Kidney glomerular epithelial cell (primary cell): Measurements from ENCODE around the gene RAB22A.

Experiments
- DNase-seq: peaks from one replicate; lab custom pipeline; 2025; lab: John Stamatoyannopoulos, UW

RAB22A gene

DNA sequence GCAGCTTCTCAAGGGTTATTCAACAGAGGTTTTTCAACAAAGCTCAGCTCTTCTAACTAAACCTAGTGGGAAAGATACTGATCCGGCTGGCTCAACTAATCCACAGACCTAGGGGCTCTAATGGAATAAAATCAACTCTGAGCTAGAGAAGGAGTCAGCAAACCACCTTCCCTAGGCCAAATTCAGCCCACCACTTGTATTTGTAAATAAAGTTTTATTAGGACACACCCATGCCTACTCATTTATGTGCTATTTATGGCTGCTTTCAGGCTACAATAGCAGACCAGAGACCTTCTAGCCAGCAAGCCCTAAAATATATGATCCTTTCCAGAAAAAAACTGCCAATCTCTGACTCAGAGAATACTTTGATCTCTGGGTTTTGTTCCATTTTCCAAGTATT, 6.0 kb upstream of the RAB22A start:
- no peak for DNase-seq

DNA sequence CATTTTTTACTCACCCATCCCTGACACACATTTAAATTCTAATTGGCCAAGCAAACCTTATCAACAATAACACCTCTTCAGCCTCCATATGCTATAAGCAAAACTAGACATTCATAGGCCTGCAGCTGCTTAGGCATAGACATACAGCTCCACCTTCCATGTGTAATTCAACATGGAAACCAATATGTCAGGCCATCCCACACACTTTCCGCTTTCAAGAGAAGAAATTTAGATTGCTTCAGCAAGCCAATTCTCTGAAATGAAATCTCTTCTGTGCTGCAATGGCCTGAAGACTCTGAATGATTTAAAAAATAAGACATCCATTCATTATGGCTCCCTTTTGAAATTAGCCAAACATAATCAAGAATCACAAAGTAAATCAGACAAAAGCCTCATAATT, 4.5 kb upstream of the RAB22A start:
- no peak for DNase-seq

DNA sequence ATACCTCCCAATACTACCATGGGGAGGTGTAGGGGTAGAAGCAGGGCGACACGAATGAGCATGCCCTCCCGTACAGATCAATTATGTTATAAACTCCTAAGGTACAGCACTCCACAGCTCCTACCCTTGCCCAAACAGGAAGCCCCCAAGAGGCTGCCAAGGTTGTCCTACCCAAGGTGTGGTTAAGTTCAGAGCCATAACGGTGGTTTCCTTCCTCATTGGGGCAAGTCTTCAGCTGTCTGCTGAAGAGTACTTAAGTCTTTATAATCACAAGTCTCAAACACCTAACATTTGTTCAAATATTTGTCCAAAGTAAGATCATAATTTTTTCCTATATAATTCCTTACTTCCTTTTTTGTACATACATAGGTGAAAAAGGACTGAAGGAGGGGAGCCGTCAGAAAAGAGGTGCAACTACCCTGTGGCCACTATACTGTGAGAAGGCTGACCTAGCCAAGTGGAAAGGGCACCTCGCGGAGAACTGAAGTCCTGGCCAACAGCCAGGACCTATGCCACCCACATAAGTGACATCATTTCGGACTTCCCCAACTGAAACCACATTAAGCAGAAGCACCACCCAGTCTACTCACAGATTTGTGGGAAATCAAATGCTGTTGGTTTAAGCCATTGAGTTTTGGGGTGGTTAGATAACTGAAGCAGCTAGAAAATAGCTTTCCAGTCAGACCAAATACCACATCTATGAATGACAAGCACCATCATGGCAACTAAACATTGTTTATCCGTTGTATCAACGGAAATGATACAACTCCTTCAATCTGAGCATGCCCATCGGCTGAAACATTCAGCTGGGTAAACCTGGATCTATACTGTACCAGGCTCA, 2.9 kb upstream of the RAB22A start:
- DNase-seq, result peak; percentile 95

DNA sequence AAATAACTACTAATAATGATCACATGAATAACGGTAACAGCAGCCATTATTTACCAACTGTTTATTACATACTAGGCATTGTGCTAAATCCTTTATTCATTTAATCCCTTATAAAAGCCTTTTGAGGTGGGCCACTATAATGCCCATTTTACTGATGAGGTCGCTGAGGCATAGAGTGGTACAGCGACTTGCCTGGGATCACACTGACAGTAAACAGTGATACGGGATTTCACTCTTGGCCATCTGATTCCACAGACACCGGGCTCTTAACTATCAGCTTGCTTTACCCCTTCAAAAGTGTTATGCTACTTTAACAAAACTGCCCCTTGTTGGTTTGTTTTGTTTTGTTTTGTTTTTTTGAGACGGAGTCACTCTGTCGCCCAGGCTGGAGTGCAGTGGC, 2.2 kb upstream of the RAB22A start:
- no peak for DNase-seq

DNA sequence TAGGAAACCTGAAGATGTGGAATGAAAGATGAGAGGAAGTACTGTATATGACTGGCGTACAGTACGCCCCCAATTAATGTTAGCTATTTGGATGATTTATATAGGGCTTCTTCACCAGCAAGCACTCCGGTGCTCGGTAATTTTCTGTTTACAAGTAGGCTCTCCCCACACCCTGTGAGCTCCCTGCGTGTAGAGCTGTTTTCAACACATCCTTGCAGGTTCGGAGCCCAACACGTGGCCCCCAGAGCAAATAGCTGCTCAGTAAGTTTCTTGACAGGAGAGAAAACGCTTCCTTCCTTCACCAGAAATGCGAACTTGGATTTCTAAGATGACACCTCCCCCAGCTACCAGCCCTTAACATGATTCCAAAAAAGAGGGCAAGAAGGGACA, 1.2 kb upstream of the RAB22A start:
- no peak for DNase-seq

DNA sequence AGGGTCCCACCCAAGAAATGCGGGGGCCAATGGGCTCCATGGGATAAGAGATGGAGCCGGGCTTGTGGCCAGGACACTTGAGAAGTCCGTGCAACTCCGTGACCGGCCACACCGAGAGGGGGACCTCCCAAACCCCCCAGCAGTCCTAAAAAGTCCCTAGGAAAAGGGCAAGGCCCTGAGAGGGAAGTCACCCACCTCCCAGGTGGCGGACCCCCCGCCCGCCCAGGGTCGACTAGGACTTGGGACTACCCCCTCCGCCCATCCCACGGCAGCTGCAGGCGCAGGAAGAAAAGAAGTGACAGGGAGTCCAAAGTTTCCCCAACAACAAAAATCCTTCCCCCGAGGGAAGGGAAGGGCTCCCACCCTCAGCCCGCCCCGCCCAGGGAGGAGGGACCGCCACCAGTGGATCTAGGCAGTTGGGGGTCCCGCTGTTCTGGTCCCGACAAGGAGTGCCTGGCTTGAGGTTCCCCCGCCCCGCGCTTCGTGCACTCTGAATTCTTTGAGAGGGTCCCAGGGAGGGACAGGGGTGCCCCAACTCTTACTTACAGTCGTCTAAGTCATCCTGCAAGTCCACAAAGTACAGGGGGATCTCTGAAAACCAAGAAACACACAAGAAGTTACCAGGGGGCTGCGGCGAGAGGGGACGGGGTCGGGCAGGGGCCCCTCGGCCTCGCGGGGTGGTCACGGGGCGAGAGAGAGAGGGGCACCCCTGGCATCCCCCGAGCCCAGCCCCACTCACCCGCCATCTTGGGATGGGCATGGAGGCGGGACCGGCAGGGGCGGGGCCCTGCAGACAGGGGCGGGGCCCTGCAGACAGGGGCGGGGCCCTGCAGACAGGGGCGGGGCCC, 611 bp upstream of the RAB22A start:
- no peak for DNase-seq

DNA sequence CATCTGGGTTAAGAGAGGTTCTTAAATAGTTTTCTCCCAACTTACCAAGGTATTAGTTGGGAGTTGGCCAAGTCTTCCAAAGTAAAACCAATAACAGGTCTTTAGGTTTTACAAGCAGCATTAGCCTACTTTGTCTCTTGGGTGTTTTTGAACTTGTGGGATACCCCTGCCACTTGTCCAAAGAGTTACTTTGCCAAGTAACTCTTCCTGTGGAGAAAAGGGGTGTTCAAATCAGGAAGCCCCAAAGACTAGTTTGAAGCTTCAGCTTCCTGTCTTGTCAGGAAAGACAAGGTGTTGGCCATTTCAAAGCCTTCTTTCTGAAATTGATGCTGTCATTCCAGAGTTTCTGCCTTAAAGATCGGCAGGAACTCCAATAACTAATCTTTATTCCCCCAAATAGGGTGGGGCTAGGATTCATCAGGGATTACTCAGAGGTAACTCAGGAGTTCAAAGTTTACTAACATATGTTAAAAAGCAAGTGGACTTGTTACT, 822 bp downstream of the RAB22A start:
- DNase-seq, result peak; percentile 14

DNA sequence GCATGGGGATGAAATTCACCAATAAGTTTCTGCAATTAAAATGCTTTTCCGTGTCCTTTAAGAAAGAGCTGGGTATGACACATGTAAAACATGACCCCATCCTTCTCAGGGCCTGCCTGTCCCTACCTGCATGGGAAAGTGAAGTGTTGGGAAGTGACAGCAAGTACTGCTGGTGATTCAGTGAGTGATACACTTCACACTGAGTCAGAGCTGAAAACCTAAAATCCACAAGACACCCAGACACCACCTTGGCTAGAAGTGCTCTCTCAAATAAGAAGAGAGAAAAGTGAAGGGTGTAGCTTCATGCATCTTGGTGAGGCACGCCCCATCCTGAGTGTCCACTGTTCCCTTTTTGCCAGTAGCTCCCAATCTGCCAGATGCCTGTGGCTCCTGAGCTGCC, 3.3 kb downstream of the RAB22A start:
- DNase-seq, result no peak

DNA sequence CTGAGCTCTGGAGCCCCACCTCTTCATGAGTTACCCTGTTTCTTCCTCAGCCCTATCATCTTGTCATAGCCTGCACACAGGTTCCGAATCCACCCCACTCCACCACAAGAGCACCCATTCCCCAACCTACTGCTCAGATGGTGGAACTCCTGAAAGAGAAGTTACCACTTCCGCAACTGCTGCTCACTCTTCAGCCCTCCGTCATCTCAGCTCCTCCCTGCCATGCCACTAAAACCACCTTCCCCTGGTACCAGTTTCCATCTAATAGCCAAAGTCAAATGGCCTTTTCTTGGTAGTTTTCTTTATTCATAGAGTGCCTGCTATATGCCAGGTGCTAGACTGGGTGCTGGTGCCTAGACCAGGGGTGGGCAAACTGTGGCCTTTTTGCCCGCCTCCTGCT, 3.9 kb downstream of the RAB22A start:
- DNase-seq, result no peak

DNA sequence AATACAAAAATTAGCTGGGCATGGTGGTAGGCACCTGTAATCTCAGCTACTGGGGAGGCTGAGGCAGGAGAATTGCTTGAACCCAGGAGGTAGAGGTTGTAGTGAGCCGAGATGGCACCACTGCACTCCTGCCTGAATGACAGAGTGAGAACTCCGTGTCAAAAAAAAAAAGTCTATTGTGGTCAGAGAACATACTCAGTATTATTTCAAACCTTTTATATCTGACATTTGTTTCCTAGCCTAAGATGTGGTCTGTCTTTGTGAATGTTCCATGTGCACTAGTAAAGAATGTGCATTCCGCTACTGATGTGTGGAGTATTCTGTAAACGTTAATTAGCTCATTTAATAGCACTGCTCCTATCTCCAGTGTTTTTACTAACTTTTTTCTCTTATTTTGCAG, 11.7 kb downstream of the RAB22A start:
- no peak for DNase-seq

DNA sequence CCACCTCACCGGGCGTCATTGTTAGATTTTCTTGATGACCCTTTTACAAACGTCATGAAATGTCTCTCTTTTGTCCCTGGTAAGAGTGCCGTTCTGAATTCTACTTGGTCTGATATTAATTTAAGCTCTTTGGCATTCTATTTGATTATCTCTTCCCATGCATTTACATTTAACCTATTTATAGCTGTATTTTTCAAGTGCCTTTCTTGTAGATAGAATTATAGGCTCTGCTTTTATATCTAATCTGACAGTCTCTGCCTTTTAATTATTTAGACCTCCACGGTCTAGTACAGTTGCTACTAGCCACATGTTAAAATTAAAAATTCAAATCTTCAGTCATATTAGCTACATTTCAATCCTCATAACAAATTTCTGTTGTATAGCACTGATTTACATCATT, 12.6 kb downstream of the RAB22A start:
- no peak for DNase-seq

DNA sequence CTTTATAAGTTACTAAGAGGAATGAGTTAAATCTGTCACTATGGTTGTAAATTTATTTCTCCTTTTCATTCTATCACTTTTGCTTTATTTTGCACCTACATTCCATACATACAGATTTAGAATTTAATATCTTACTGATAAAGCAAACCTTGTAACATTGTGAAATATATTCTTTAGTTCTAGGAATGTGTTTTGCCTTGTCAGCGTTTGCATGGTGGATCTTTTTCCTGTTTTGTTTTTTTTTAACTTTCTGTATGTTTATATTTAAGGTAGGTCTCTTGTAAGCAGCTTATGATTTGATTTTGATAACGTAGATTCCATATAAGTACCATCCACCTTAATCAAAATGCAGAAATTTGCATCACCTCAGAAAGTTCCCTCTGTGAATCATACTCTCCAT, 16.4 kb downstream of the RAB22A start:
- no peak for DNase-seq

DNA sequence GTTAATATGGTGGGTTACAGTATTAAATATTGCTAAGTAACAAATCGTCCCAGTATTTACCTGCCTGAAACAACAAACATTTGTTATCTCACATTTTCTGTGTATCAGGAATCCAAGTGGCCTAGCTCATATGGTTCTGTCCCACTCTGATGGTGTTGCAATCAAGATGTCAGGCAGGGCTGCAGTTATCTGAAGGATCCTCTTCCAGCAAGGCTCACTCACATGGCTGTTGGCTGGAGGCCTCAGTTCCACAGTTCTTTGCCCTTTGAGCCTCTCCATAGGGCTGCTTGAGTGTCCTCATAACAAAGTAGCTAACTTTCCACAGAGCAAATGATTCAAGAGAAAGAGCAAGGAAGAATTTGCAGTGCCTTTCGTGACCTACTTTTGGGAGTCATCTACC, 17.7 kb downstream of the RAB22A start:
- no peak for DNase-seq

DNA sequence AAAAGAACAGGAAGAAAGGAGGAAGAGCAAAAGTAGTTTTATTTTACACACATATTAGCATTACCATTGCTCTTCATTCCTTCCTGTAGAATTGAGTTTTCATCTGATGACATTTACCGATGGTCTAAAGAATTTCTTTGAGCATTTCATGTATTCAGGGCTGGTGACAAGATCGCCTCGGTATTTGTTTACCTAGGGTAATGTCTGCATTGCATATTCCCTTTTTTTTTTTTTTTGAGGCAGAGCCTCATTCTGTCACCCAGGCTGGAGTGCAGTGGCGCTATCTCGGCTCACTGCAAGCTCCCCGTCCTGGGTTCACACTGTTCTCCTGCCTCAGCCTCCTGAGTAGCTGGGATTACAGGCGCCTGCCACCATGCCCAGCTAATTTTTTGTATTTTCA, 19.3 kb downstream of the RAB22A start:
- no peak for DNase-seq

DNA sequence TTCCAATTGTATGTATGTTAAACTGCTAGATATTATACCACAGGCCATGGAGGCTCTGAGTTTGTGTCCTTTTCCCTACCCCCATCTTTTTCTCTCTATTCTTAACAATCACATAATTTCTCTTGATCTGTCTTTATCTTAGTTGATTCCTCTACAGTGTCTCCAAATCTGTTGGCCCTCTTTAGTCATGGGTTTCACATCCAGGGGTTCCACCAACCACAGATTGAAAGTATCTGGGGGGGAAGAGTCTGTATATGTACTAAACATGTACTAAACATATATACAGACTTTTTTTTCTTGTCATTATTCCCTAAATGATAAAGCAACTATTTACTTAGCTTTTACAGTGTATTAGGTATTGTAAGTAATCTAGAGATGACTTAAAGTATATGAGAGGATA, 20.2 kb downstream of the RAB22A start:
- DNase-seq, result no peak

DNA sequence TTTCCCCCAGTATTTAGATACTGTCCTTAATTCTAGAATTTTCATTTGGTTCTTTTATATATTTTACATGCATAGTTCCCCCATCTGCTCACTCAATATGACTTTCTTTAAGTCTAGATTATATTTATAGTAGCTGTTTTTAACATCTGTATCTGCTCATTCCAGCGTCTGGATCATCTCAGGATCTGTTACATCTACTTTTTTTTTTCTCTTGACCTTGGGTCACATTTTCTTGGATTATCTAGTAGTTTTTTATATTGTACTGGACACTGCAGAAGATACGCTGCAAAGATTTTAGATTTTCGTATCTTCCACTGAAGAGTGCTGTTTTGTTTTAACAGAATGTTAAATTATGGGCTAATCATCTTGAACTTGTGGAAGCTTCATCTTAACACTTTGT, 20.7 kb downstream of the RAB22A start:
- DNase-seq, result no peak

DNA sequence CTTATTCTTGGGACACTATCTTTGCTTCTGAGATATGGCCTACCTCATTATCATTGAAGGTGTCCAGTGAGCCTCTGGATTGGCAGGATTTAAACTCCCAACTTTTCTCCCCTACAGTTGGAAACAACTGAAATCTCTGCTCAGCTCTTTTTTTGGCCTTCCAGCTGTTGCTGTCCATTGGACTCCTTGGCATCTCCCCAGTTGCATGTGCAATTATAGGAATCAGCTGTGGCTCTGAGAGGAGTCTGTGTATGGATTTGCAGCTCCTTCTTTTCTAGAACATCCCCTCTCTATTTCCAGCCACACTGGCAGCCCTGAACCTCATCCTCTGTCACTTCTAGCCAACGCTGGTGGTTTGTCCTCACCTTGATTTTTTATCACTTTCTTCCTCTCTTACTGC, 21.2 kb downstream of the RAB22A start:
- DNase-seq, result no peak

DNA sequence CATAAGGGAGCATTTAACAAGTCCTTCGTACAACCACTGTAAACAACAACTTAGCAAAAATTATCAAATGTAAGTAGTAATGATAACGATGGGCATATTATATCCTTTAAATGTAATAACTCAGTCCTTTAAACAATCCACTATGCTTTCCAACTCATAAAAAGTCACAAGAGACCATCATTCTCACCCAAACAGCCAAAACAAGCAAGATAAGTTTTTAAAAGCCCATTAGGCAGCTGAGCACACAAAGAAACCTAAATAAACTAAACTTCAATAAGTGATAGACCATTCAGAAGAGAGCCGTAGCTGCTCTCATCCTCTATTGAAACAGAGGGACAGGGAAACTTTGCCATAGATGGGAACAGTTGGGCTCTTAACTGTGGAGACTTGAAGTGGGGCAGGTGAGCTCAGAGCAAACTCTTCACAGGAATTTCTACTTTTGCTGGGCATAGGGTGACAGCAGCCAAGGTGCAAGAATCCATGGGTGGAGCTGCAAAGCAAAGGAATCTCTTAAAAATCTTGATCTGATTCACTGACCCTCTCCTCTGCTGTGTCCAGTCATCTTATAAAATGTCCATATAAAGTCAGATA, 22.5 kb downstream of the RAB22A start:
- no peak for DNase-seq

DNA sequence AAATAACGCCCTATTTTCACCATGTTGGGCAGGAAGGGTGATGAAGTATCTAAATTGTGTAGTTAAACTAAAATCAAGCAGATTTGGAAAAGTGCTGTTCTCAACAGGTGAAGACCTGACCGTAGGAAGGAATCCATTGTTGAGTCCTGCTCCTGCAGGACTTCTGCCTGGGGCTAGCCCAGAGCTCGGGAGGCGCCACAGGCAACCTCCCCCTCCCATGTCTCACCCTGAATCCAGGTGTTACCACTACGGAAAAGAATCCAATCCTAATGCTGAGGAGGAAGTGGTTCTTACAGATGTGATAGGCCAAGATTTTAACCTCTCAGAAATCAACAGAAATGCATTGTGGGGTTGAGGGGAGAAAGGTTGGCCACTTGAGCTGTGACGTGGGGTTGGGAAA, 30.2 kb downstream of the RAB22A start:
- DNase-seq, result no peak

DNA sequence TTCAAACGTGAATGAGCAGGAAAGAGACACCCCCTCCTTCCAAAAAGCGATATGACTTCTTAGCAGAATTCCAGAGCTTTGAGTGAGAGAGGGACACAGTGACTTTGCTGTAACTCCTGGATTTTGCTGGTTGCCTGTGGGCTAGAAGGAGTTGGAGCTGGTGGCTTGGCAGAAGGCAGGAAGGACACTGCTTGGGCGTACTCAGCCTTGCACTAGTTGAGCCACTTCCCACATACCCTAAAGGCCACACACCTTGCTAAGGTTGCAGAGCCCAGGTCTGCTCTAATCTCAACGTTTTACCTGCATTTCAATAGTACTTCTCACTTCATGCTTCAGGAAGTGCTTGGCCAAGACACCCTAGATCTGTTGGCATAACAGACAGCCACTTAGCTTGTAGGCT, 30.6 kb downstream of the RAB22A start:
- DNase-seq, result no peak

DNA sequence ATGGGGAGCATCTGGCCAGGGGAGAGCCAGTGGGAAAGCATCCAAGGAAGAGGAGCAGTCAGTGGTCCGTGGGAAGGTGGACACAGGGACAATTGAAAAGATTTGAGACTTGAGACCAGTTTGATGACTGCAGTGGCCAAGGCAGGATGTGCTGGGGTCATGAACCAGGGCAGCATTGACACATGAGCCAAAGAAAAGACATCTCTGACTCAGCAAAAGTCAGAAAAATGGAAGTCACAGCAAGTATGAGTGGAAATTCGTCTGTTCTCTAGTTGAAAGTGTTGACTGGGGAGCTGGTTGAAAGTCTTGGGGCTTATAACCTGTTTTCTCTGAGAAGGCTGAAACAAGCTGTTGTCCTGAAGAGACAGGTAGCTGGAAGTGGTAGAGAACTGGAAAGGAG, 31.3 kb downstream of the RAB22A start:
- DNase-seq, result no peak

DNA sequence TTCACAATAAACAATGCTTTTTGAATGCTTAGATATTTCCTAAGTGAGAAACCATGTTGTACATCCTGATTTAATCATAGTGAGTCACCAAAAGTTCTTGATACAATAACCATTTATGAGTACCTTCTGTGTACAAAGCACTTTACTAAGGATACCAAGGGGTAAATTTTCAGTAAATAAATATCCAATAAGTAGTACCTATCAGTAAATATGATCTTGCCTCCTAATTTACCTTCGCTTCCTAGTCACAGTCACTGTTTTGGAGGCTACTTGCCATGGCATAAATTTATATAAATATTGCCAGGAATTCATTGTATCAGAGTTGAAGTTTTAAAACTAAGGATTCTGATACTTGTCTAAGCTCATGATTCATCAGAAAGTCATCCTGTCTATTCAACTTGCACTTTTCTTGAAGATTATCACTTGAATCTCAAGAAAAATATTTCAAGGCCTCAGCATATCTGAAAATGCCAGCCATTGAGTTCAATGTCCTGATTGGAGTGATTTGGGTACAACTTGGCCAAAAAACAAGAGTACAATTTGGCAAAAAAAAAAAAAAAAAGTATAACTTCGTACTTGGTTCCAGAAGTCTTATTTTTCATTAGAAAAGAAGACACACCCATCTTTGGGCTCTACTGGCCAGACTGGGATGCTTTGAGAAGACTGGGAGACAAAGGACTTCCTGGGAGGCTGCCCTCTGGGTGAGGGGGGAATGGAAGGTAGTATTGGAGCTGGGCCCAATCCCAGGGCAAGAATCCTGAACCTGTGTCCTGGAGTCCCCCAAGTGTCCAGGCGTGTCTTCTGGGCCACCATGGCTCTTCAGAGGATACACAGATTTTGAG, 32.8 kb downstream of the RAB22A start:
- peak; percentile 60 for DNase-seq
